Colonic mucosa (tissue), 4 donors: ENCODE measurements around the gene ASPG. TPM values are rescaled to one million over a fixed set of nuclear protein-coding genes. Genes with fewer than 3 reads are reported as not detected.

Experiments
- DNase-seq: peaks from one replicate; pipeline ENCODE4 v3.0.0-alpha.2; 2020
- H3K27ac ChIP-seq: fragments of 200-600 bp; one replicate; pipeline ENCODE4 v1.8.0; 2021
- H3K27me3 ChIP-seq: fragments of 200-600 bp; one replicate; pipeline ENCODE4 v1.8.0; 2021
- H3K36me3 ChIP-seq: fragments of 200-600 bp; one replicate; pipeline ENCODE4 v1.8.0; 2021
- H3K4me1 ChIP-seq: fragments of 200-600 bp; one replicate; pipeline ENCODE4 v1.8.0; 2021; ENCODE audit warnings: mild to moderate bottlenecking
- H3K4me3 ChIP-seq: fragments of 200-600 bp; one replicate; pipeline ENCODE4 v1.8.0; 2021
- H3K9ac ChIP-seq, 2 donors: one replicate each; pipeline ENCODE4 v1.7.0; 2013; ENCODE audit warnings: control low read depth in 2 of 2, low read depth in 2 of 2, low read length in 2 of 2
- H3K9me3 ChIP-seq: fragments of 200-600 bp; one replicate; pipeline ENCODE4 v1.8.0; 2021
- intact Hi-C: fragments of 100-400 bp; cut with DNase I; formaldehyde crosslinking; loops from one replicate; pipeline ENCODE4 v1.14.1; 2022
- total RNA-seq, 2 donors: library from RNA; stranded (reverse); fragmentation: NEBNext Ultra II Directional in 1 of 2; extraction: Animal tissue kit (Norgen Biotek cat#: 25700) in 1 of 2; gene quantifications; one replicate each; pipeline ENCODE4 v1.2.1, GENCODE V29; 2021
- TF ChIP-seq, protein P1 (sequence below): fragments of 200-600 bp; IDR thresholded peaks from one replicate; pipeline ENCODE4 v1.8.0; 2022; ENCODE audit warnings: antibody characterized with exemption, mild to moderate bottlenecking
- donor health status: healthy.
- donor health status: DM: no; HTN: no; CAD: no.
- donor health status: DM: no; HTN: no; CAD: no.

Gene ASPG
- total RNA-seq, 2 donors from 2014 or later, result 1.4 to 7.5 TPM

GRCh38 chr14:104158827-104159798 is 73.6 kb downstream of the ASPG start:
- Histone ChIP-seq H3K9me3 (no peaks in the 10 kb centered on the region), H3K27ac (no peak overlapping the region), H3K4me3 (no peak overlapping the region), H3K36me3 (no peaks in the 10 kb centered on the region), H3K9ac (no peak overlapping the region), H3K27me3 (no peaks in the 10 kb centered on the region), H3K4me1 (no peaks in the 10 kb centered on the region)
- intact Hi-C loops, result no loop called here
- no peak for DNase-seq
- TF ChIP-seq, protein P1, sequence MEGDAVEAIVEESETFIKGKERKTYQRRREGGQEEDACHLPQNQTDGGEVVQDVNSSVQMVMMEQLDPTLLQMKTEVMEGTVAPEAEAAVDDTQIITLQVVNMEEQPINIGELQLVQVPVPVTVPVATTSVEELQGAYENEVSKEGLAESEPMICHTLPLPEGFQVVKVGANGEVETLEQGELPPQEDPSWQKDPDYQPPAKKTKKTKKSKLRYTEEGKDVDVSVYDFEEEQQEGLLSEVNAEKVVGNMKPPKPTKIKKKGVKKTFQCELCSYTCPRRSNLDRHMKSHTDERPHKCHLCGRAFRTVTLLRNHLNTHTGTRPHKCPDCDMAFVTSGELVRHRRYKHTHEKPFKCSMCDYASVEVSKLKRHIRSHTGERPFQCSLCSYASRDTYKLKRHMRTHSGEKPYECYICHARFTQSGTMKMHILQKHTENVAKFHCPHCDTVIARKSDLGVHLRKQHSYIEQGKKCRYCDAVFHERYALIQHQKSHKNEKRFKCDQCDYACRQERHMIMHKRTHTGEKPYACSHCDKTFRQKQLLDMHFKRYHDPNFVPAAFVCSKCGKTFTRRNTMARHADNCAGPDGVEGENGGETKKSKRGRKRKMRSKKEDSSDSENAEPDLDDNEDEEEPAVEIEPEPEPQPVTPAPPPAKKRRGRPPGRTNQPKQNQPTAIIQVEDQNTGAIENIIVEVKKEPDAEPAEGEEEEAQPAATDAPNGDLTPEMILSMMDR, result no peak

GRCh38 chr14:104159990-104160389 is 74.5 kb downstream of the ASPG start:
- intact Hi-C loops, result no loop called here
- Histone ChIP-seq H3K4me3 (no peak overlapping the region), H3K9me3 (no peaks in the 10 kb centered on the region), H3K4me1 (no peaks in the 10 kb centered on the region), H3K36me3 (no peaks in the 10 kb centered on the region), H3K27me3 (no peaks in the 10 kb centered on the region), H3K9ac (no peak overlapping the region), H3K27ac (no peak overlapping the region)
- no peak for DNase-seq
- TF ChIP-seq, protein P1, result no peak

- Histone ChIP-seq H3K9me3 (no peaks in the 10 kb centered on the region), H3K27me3 (no peaks in the 10 kb centered on the region), H3K4me3 (no peak overlapping the region), H3K36me3 (no peaks in the 10 kb centered on the region), H3K27ac (no peak overlapping the region), H3K9ac (no peak overlapping the region), H3K4me1 (no peaks in the 10 kb centered on the region)
- TF ChIP-seq, protein P1, result no peak
- intact Hi-C loops, result no loop called here
- DNase-seq, result no peak
These were observed 76.3 kb downstream of the ASPG start for GRCh38 chr14:104161602-104162367.

- no peaks in the 10 kb centered on the region for H3K4me1 ChIP-seq
- no peak overlapping the region for H3K27ac ChIP-seq
- H3K9ac ChIP-seq, result no peak overlapping the region
- TF ChIP-seq, protein P1, result no peak
- H3K9me3 ChIP-seq, result no peaks in the 10 kb centered on the region
- H3K27me3 ChIP-seq, result no peaks in the 10 kb centered on the region
- H3K4me3 ChIP-seq, result no peak overlapping the region
- intact Hi-C loops, result no loop called here
- no peaks in the 10 kb centered on the region for H3K36me3 ChIP-seq
- no peak for DNase-seq
These were observed 77.0 kb downstream of the ASPG start for GRCh38 chr14:104162495-104162894.

DNA sequence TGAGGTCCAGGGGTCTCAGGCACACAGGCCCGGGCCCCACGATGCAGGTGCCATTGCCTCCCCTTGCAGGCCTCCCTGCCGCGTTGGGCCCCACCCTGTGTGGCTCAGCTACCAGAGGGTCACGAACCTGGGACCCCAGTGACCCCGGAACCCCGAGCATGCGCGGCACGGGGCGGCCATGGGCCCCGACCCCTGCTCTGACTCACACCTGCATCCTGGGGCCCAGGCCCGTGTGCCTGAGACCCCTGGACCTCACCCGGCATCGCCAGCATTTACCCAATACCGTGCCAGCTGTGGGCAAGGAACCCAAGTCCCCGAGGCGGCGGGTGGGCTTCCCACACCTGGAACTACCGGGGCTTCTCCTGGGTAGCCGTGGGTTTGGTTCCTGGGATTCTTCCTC is 78.0 kb downstream of the ASPG start:
- Histone ChIP-seq H3K9ac (no peak overlapping the region), H3K36me3 (no peaks in the 10 kb centered on the region), H3K27me3 (no peaks in the 10 kb centered on the region), H3K9me3 (no peaks in the 10 kb centered on the region), H3K27ac (no peak overlapping the region), H3K4me1 (no peaks in the 10 kb centered on the region), H3K4me3 (no peak overlapping the region)
- intact Hi-C loops, result no loop called here
- TF ChIP-seq, protein P1, result no peak
- no peak for DNase-seq
